OCI-LY7 (cell line): ENCODE data around the gene HSPA4L. TPM values are rescaled to one million over a fixed set of nuclear protein-coding genes. Genes with fewer than 3 reads are reported as not detected.
A peak's percentile ranks its signal among the peaks of the same experiment; 100 is the strongest.

Source experiments
- BruUV-seq: library from RNA; stranded (reverse); fragments of 400-500 nt; replicated peaks from 2 replicates; lab custom pipeline; 2021; lab: Mats Ljungman, UMichigan
- CTCF ChIA-PET: fragments of 300-600 bp; sonication (Branson Sonifier 250); formaldehyde crosslinking; loops from one replicate; lab custom pipeline; 2022; ENCODE audit warnings: antibody characterized with exemption; ENCODE audit not compliant: unreplicated experiment; lab: Charles Lee
- POLR2A ChIA-PET: fragments of 300-600 bp; sonication (Branson Sonifier 250); formaldehyde crosslinking; loops from one replicate; lab custom pipeline; 2022; ENCODE audit warnings: antibody characterized with exemption; lab: Charles Lee
- DNase-seq: peaks from one replicate; pipeline ENCODE4 v3.0.0-alpha.2; 2015; ENCODE audit warnings: low spot score
- H2AFZ ChIP-seq: fragments of 200-600 bp; sonication (generic), shearing (Covaris generic); 2 replicates; pipeline ENCODE4 v1.6.1; 2014; ENCODE audit warnings: mild to moderate bottlenecking, antibody characterized with exemption, low read length, moderate library complexity
- H3K27ac ChIP-seq: fragments of 200-600 bp; sonication (generic); 2 replicates; pipeline ENCODE4 v1.5.1; 2014; ENCODE audit warnings: mixed run types, low read depth, mild to moderate bottlenecking, moderate library complexity, low read length, inconsistent platforms; ENCODE audit not compliant: poor library complexity, severe bottlenecking
- H3K36me3 ChIP-seq: fragments of 200-600 bp; sonication (generic); 2 replicates; pipeline ENCODE4 v1.6.1; 2014; ENCODE audit warnings: mild to moderate bottlenecking, antibody characterized with exemption, low read length, moderate library complexity, mixed read lengths; ENCODE audit not compliant: insufficient read depth
- H3K4me1 ChIP-seq: fragments of 200-600 bp; sonication (generic); 2 replicates; pipeline ENCODE4 v1.5.1; 2014; ENCODE audit warnings: mild to moderate bottlenecking, low read length; ENCODE audit not compliant: insufficient read depth, poor library complexity, severe bottlenecking
- H3K4me2 ChIP-seq: fragments of 200-600 bp; sonication (generic); 2 replicates; pipeline ENCODE4 v1.6.1; 2014; ENCODE audit warnings: mild to moderate bottlenecking, low read length
- H3K4me3 ChIP-seq: fragments of 200-600 bp; sonication (generic); 2 replicates; pipeline ENCODE4 v1.5.1; 2014; ENCODE audit warnings: mild to moderate bottlenecking, low read depth, low read length; ENCODE audit not compliant: poor library complexity, severe bottlenecking
- H3K79me2 ChIP-seq: fragments of 200-600 bp; sonication (generic); 2 replicates; pipeline ENCODE4 v1.6.1; 2016; ENCODE audit warnings: low read depth, mild to moderate bottlenecking, low read length, moderate library complexity, mixed read lengths; ENCODE audit not compliant: insufficient read depth
- H3K9me2 ChIP-seq: fragments of 200-600 bp; sonication (generic); 2 replicates; pipeline ENCODE4 v1.6.1; 2016; ENCODE audit warnings: mild to moderate bottlenecking, low read length, mixed read lengths; ENCODE audit not compliant: insufficient read depth
- H3K9me3 ChIP-seq: fragments of 200-600 bp; sonication (generic); 2 replicates; pipeline ENCODE4 v1.6.1; 2014; ENCODE audit warnings: mild to moderate bottlenecking, mixed run types, low read length, mixed read lengths
- H4K20me1 ChIP-seq: fragments of 200-600 bp; sonication (generic); 2 replicates; pipeline ENCODE4 v1.6.1; 2014; ENCODE audit warnings: mild to moderate bottlenecking, antibody characterized with exemption, low read length, moderate library complexity, mixed read lengths; ENCODE audit not compliant: insufficient read depth
- CTCF ChIP-seq: fragments of 200-600 bp; sonication (generic); conservative IDR thresholded peaks from 2 replicates; pipeline ENCODE4 v1.5.1; 2014; ENCODE audit warnings: mild to moderate bottlenecking, antibody characterized with exemption, low read length, moderate library complexity, mixed read lengths
- EZH2phosphoT487 ChIP-seq: fragments of 200-600 bp; sonication (generic); IDR thresholded peaks from 2 replicates; pipeline ENCODE4 v1.6.1; 2018; ENCODE audit warnings: low read depth, borderline replicate concordance, mild to moderate bottlenecking, mixed run types, antibody characterized with exemption, low read length, moderate library complexity, mixed read lengths
- intact Hi-C: fragments of 100-400 bp; cut with micrococcal nuclease; formaldehyde crosslinking; loops from one replicate; pipeline ENCODE4 v1.10.0; 2022; ENCODE audit not compliant: unreplicated experiment
- total RNA-seq, 2 experiments: library from RNA; depleted of rRNA in 1 of 2; stranded (reverse); fragments of >200 nt in 1 of 2; shearing (Covaris generic) in 1 of 2; gene quantifications; 2 replicates each; pipeline ENCODE4 v1.2.3, GENCODE V29; 2014 to 2022

Gene HSPA4L
- total RNA-seq, 2 experiments from 2014 or later = not detected

GRCh38 chr4:127829014-127829413, 46.9 kb downstream of the HSPA4L start:
- intact Hi-C loops = no loop called here
- no peak overlapping the region for H3K27ac ChIP-seq
- POLR2A ChIA-PET = interaction anchor here (2.6 kb wide), 1 partner anchor 9 kb away, joined by 13 read pairs; no protein-coding TSS in a partner anchor

GRCh38 chr4:127832585-127832984, 50.5 kb downstream of the HSPA4L start:
- no peak overlapping the region for H2AFZ ChIP-seq
- no peak for TF ChIP-seq EZH2phosphoT487
- TF ChIP-seq CTCF = no peak
- no TSS peak for BruUV-seq
- H3K79me2 ChIP-seq = no peaks in the 10 kb centered on the region
- no peaks in the 10 kb centered on the region for H3K4me1 ChIP-seq
- intact Hi-C loops = no loop called here
- no peaks in the 10 kb centered on the region for H3K9me3 ChIP-seq
- no peaks in the 10 kb centered on the region for H3K36me3 ChIP-seq
- H3K27ac ChIP-seq = no peak overlapping the region
- POLR2A ChIA-PET = interaction anchor here (0.5 to 1.4 kb wide), 5 partner anchors 8 to 132 kb away, joined by 3 to 6 read pairs (median 3); no protein-coding TSS in a partner anchor
- peak; percentile 6 for DNase-seq
- no peak overlapping the region for H3K4me3 ChIP-seq
- no peaks in the 10 kb centered on the region for H4K20me1 ChIP-seq
- CTCF ChIA-PET = no interaction called here
- H3K4me2 ChIP-seq = no peak overlapping the region
- H3K9me2 ChIP-seq = no peaks in the 10 kb centered on the region

More at GRCh38 chr4:127829014-127829413, 46.9 kb downstream of the HSPA4L start:
- Histone ChIP-seq H4K20me1 (no peaks in the 10 kb centered on the region), H3K79me2 (no peaks in the 10 kb centered on the region), H2AFZ (no peak overlapping the region), H3K36me3 (no peaks in the 10 kb centered on the region), H3K4me1 (no peaks in the 10 kb centered on the region), H3K9me2 (no peaks in the 10 kb centered on the region), H3K4me3 (no peak overlapping the region), H3K4me2 (no peak overlapping the region), H3K9me3 (no peaks in the 10 kb centered on the region)
- TF ChIP-seq CTCF (no peak), EZH2phosphoT487 (no peak)
- DNase-seq = no peak
- BruUV-seq = no TSS peak
- CTCF ChIA-PET = no interaction called here

GRCh38 chr4:127843704-127844600, 61.8 kb downstream of the HSPA4L start:
- CTCF ChIA-PET = no interaction called here
- Histone ChIP-seq H4K20me1 (no peaks in the 10 kb centered on the region), H2AFZ (no peak overlapping the region), H3K36me3 (no peaks in the 10 kb centered on the region), H3K27ac (no peak overlapping the region), H3K4me3 (no peak overlapping the region), H3K9me3 (no peaks in the 10 kb centered on the region), H3K79me2 (no peaks in the 10 kb centered on the region), H3K4me2 (no peak overlapping the region), H3K4me1 (no peaks in the 10 kb centered on the region), H3K9me2 (no peaks in the 10 kb centered on the region)
- POLR2A ChIA-PET = no interaction called here
- no peak for DNase-seq
- no TSS peak for BruUV-seq
- intact Hi-C loops = no loop called here
- TF ChIP-seq EZH2phosphoT487 = no peak
- no peak for TF ChIP-seq CTCF
